Inflammatory macrophage (primary cell): ENCODE results near the gene SERPINA6.
"Not testable (repeated sequence)": the region's sequence is repeated elsewhere in the genome, so short reads cannot be mapped to it uniquely, and the experiment has no call there.

Source experiments
- DNase-seq, 2 donors: peaks; one replicate each; pipeline ENCODE4 v3.0.0-alpha.2; 2020 to 2022

SERPINA6 gene

GRCh38 chr14:94354638-94355185 is 31.6 kb upstream of the SERPINA6 start:
- DNase-seq: no peak

GRCh38 chr14:94354190-94354589 is 31.1 kb upstream of the SERPINA6 start:
- not testable (repeated sequence) for DNase-seq

GRCh38 chr14:94349276-94349675 is 26.1 kb upstream of the SERPINA6 start:
- DNase-seq: no peak

- no peak for DNase-seq
These were observed 25.7 kb upstream of the SERPINA6 start for GRCh38 chr14:94348836-94349235.

- DNase-seq: no peak
These were observed 23.7 kb upstream of the SERPINA6 start for GRCh38 chr14:94346841-94347240.

- DNase-seq: peak; percentile 15 to 35
These were observed 23.1 kb upstream of the SERPINA6 start for GRCh38 chr14:94346065-94346786.

- peak; percentile 40 to 66 for DNase-seq
These were observed 22.4 kb upstream of the SERPINA6 start for GRCh38 chr14:94345344-94346064.

GRCh38 chr14:94344389-94344788 is 21.3 kb upstream of the SERPINA6 start:
- DNase-seq: no peak

GRCh38 chr14:94343238-94344005 is 20.3 kb upstream of the SERPINA6 start:
- DNase-seq: peak; percentile 58 to 64

GRCh38 chr14:94342334-94342934 is 19.3 kb upstream of the SERPINA6 start:
- peak; percentile 79 to 81 for DNase-seq

- peak; percentile 72 to 81 for DNase-seq
These were observed 18.7 kb upstream of the SERPINA6 start for GRCh38 chr14:94341656-94342333.

GRCh38 chr14:94340533-94340932 is 17.4 kb upstream of the SERPINA6 start:
- no peak for DNase-seq

- DNase-seq: no peak
These were observed 14.9 kb upstream of the SERPINA6 start for GRCh38 chr14:94338023-94338422.

- DNase-seq: peak in 1 of 2 donors; percentile 9
These were observed 14.1 kb upstream of the SERPINA6 start for GRCh38 chr14:94337274-94337673.

GRCh38 chr14:94334872-94335271 is 11.7 kb upstream of the SERPINA6 start:
- no peak for DNase-seq

GRCh38 chr14:94332587-94332986 is 9.5 kb upstream of the SERPINA6 start:
- DNase-seq: no peak

- DNase-seq: no peak
These were observed 9.0 kb upstream of the SERPINA6 start for GRCh38 chr14:94332063-94332583.

GRCh38 chr14:94331462-94331861 is 8.3 kb upstream of the SERPINA6 start:
- DNase-seq: no peak

- DNase-seq: peak; percentile 40 to 42
These were observed 7.7 kb upstream of the SERPINA6 start for GRCh38 chr14:94330857-94331256.

GRCh38 chr14:94330432-94330831 is 7.3 kb upstream of the SERPINA6 start:
- no peak for DNase-seq

GRCh38 chr14:94329857-94330256 is 6.7 kb upstream of the SERPINA6 start:
- DNase-seq: no peak

- DNase-seq: no peak
These were observed 5.1 kb upstream of the SERPINA6 start for GRCh38 chr14:94328196-94328595.
